ENCODE data around the gene IL17RE. TPM values are rescaled to one million over a fixed set of nuclear protein-coding genes. Genes with fewer than 3 reads are reported as not detected.

Gene IL17RE
- total RNA-seq, 1 experiment from 2014 or later, result 30.6 TPM

GRCh38 chr3:9861201-9861600 lies 41.4 kb upstream of the IL17RE start:
- Mint-ChIP-seq H3K4me3 (ENCODE audit: low read depth, unreplicated experiment) (no peak overlapping the region), H3K27me3 (ENCODE audit: unreplicated experiment) (no peaks in the 10 kb centered on the region), H3K27ac (ENCODE audit: unreplicated experiment) (no peak overlapping the region), H3K36me3 (ENCODE audit: insufficient read depth, unreplicated experiment) (no peaks in the 10 kb centered on the region), H3K4me1 (ENCODE audit: low read depth, unreplicated experiment) (no peaks in the 10 kb centered on the region), H3K9me3 (ENCODE audit: low read depth, unreplicated experiment) (no peaks in the 10 kb centered on the region)
- no peak for DNase-seq
- BruUV-seq (replicated peaks), result no TSS peak
- intact Hi-C loops (cut with micrococcal nuclease; ENCODE audit: unreplicated experiment), result loop anchor here (5.0 kb wide), 1 partner anchor 36 kb away; no protein-coding TSS in a partner anchor
- CTCF ChIA-PET, result no interaction called here
- no peak for TF ChIP-seq CTCF (IDR thresholded peaks at IDR 0.05; ENCODE audit: unreplicated experiment)

DNA sequence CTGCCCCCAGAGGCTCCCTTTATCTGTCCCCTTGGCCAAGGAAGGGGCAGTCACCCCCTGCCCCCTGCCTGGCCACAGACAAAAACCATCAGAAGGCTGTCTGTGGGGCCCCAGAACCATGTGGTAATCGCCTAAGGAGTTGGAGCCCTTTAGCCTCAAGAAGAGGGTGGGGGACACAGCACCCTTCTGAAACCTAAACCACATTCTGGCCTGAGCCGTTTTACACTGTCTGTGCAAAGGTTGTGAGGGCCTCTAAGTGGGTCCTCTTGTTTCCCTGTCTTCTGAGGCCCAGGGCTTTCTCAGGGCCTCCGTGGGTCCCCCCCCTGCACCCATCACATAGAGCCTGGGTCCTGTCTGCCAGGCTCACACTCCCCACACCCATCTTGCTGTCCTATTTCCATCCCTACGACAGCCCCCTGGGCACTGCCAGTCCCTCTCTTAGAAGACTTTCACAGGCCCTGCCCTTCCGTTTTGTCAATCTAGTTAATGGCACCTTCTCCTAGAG lies 41.0 kb upstream of the IL17RE start:
- Mint-ChIP-seq H3K4me3 (ENCODE audit: low read depth, unreplicated experiment) (no peak overlapping the region), H3K36me3 (ENCODE audit: insufficient read depth, unreplicated experiment) (no peaks in the 10 kb centered on the region), H3K9me3 (ENCODE audit: low read depth, unreplicated experiment) (no peaks in the 10 kb centered on the region), H3K4me1 (ENCODE audit: low read depth, unreplicated experiment) (no peaks in the 10 kb centered on the region), H3K27me3 (ENCODE audit: unreplicated experiment) (no peaks in the 10 kb centered on the region), H3K27ac (ENCODE audit: unreplicated experiment) (no peak overlapping the region)
- no peak for DNase-seq
- CTCF ChIA-PET, result no interaction called here
- no TSS peak for BruUV-seq (replicated peaks)
- intact Hi-C loops (cut with micrococcal nuclease; ENCODE audit: unreplicated experiment), result loop anchor here (5.0 kb wide), 1 partner anchor 36 kb away; no protein-coding TSS in a partner anchor
- TF ChIP-seq CTCF (IDR thresholded peaks at IDR 0.05; ENCODE audit: unreplicated experiment), result no peak

GRCh38 chr3:9862391-9863057 lies 40.1 kb upstream of the IL17RE start:
- peak overlapping the region; percentile 21 for H3K4me3 Mint-ChIP-seq (ENCODE audit: low read depth, unreplicated experiment)
- intact Hi-C loops (cut with micrococcal nuclease; ENCODE audit: unreplicated experiment), result loop anchor here (5.0 kb wide), 1 partner anchor 35 kb away; no protein-coding TSS in a partner anchor

More at GRCh38 chr3:9862391-9863057, 40.1 kb upstream of the IL17RE start:
- TF ChIP-seq CTCF (IDR thresholded peaks at IDR 0.05; ENCODE audit: unreplicated experiment), result peak; percentile 18
- CTCF ChIA-PET, result interaction anchor here (1.3 kb wide), 1 partner anchor 71 kb away, joined by 4 read pairs; the partner anchor contains the start of gene CRELD1
- Mint-ChIP-seq H3K4me1 (ENCODE audit: low read depth, unreplicated experiment) (no peaks in the 10 kb centered on the region), H3K36me3 (ENCODE audit: insufficient read depth, unreplicated experiment) (no peaks in the 10 kb centered on the region), H3K9me3 (ENCODE audit: low read depth, unreplicated experiment) (no peaks in the 10 kb centered on the region), H3K27me3 (ENCODE audit: unreplicated experiment) (no peaks in the 10 kb centered on the region), H3K27ac (ENCODE audit: unreplicated experiment) (no peak overlapping the region)
- BruUV-seq (replicated peaks), result no TSS peak
- DNase-seq, result peak; percentile 76

All from Calu3 (cell line).